Gastroesophageal sphincter (tissue), 3 donors: ENCODE results near the gene DYRK1A.

Source experiments
- EP300 ChIP-seq: sonication (generic); formaldehyde crosslinking; IDR thresholded peaks from one replicate; pipeline ENCODE4 v1.6.1; 2017; ENCODE audit warnings: antibody characterized with exemption, mild to moderate bottlenecking
- POLR2AphosphoS5 ChIP-seq: sonication (generic); formaldehyde crosslinking; IDR thresholded peaks from one replicate; pipeline ENCODE4 v1.6.1; 2017; ENCODE audit warnings: antibody characterized with exemption
- TF ChIP-seq, protein P1 (sequence below), 4 experiments: fragments of 200-600 bp in 2 of 4; fragments of 450-650 bp in 2 of 4; sonication (generic) in 1 of 4; IDR thresholded peaks; one replicate each; pipeline ENCODE4 v1.5.1; 2017 to 2019; ENCODE audit warnings: antibody characterized with exemption in 4 of 4, mild to moderate bottlenecking in 2 of 4, moderate library complexity in 2 of 4

DNA sequence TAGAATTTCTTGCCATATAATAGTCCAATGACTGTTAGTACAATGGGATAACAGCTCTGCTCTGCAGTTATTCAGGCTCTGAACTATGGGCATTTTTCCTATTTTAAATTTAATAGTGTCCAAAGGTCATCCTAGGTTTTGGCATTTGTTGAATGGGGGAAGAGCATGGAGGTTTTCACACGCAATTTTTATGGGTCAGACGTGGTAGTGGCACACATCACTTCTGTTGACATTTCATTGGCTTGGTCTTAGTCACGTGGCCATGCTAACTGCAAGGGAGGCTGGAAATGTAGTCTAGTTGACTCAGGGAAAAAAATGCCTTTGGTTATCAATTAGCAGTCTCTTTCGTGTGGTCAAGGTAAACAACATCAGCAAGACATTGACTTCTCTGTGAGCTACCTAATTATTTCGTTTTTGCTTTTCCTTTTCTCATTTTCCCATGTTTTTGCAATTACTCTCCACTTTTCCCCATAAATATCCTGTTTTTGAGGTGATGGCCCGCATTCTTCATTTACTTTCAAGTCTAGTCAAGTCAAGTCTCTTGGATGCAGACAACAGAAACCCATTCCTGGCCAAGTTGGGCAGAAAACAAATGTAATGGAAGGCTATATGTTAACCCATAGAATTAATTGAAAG lies 82.8 kb downstream of the DYRK1A start:
- TF ChIP-seq, protein P1, sequence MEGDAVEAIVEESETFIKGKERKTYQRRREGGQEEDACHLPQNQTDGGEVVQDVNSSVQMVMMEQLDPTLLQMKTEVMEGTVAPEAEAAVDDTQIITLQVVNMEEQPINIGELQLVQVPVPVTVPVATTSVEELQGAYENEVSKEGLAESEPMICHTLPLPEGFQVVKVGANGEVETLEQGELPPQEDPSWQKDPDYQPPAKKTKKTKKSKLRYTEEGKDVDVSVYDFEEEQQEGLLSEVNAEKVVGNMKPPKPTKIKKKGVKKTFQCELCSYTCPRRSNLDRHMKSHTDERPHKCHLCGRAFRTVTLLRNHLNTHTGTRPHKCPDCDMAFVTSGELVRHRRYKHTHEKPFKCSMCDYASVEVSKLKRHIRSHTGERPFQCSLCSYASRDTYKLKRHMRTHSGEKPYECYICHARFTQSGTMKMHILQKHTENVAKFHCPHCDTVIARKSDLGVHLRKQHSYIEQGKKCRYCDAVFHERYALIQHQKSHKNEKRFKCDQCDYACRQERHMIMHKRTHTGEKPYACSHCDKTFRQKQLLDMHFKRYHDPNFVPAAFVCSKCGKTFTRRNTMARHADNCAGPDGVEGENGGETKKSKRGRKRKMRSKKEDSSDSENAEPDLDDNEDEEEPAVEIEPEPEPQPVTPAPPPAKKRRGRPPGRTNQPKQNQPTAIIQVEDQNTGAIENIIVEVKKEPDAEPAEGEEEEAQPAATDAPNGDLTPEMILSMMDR (IDR thresholded peaks at IDR 0.05) = no peak
- TF ChIP-seq POLR2AphosphoS5 = no peak
- no peak for TF ChIP-seq EP300
